HPDE6-E6E7 (cell line): Measurements from ENCODE around the gene STUM.
"Not testable (repeated sequence)": the region's sequence is repeated elsewhere in the genome, so short reads cannot be mapped to it uniquely, and the experiment has no call there.

Experiments used
- DNase-seq: peaks from one replicate; pipeline ENCODE4 v3.0.0; 2011; ENCODE audit warnings: missing footprints; ENCODE audit errors: extremely low spot score

Gene STUM

DNA sequence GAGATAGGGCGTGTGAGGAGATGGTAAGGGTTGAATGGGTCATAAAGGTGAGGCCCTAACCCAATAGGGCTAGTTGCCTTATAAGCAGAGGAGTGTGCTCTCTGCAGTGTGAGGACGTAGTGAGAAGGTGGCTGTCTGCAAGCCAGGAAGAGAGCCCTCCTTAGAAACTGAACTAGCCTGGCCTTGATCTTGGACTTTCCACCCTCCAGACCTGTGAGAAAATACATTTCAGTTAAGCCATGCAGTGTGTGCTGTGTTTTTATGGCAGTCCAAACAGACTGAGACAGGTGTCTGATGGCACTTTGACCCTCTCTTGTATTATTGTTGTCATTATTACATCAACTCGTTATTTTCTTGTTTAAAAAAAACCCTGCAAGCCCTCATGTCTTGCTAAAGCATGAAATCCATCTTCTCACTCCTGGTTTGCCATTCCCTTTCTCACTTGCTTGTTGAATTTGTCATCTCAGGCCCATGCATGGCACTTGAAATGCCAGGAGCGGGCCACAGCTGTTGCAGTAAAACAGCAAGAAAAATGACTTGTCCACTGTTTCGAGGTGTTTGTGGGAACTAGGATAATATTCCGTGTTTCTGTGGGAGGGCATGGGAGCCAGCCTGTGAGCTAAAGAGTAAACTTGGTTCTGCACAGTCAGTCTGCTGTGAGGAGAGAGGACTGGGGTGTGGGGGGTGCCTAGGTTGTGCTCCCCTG lies 78.6 kb downstream of the STUM start:
- no peak for DNase-seq

DNA sequence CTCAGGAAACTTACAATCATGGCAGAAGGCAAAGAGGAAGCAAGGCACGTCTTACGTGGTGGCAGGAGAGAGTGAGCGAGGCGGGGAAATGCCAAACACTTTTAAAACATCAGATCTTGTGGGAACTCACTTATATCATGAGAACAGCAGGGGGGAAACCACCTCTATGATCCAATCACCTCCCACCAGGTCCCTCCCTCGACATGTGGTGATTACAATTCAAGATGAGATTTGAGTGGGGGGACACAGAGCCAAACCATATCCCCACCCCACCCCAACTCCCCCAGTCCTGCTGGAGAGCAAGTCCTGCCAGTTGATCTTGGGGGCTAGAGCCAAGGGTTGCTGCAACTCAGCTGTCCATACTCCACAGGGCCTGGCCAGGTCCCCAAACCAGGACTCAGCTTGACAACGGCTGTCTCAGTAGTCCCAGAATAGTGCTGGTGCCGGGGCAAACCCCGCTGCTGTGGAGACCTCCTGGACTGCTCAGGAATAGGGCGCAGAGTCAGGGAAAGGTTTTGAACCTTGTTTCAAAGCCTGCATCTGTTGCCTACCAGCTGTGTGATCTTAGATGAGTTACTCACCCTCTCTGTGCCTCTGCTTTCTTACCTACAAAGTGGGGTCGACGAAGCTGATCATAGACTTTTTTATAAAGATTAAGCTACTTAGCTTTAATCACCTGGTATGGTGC lies 79.5 kb downstream of the STUM start:
- no peak for DNase-seq

DNA sequence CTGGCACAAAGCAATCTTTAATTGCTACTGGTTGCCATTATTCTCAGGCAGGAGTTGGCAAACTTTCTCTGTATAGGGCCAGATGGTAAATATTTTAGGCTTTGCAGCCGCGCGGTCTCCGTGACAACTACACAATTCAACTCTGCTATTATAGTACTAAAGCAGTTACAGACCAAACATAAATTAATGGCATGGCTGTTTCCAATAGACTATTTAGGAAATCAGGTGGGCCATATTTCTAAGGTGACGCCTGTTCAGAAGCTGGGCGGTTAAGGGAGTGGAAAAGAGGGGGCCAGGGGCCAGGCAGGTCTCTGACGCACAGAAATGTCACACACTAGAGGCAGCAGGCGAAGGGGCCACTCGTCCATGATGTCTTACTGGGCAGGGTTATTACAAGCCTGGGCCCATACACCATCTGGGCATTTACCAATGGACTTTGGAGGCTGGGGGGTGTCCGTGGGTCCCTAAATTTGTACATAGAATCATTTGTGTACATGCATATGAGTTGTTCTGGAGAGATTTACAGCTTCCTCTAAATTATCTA lies 80.1 kb downstream of the STUM start:
- DNase-seq: no peak

DNA sequence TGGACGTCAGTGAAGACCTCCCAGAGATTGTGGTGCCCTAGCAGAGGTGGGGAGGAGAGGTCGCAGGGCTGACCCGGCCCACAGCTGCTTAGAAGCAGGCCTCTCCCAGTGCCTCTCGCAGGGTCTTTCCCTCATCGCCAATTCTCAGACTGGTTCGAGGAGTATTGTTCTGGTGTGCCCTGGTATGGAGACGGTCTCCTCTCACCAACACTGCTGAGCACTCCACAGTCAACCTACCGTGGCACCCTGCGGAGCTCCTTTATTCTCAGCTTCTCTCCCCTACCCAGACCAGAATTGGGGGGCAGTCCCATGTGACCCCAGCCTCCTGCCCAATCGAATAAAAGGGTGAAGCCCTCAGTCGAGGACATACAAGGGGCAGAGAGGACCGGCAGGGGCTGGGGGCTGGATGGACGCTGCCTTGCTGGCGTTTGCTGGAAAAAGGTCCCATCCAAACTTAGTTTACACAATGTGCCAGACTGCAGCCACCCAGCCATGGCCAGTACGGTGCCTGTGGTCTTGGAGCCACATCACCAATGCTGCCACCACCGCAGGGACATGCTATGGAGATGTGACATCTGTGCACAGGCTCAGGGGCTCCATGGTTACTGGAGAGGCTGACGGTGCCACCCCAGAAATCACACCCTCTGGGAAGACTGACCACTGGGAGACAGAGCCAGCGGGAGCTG lies 80.8 kb downstream of the STUM start:
- no peak for DNase-seq

DNA sequence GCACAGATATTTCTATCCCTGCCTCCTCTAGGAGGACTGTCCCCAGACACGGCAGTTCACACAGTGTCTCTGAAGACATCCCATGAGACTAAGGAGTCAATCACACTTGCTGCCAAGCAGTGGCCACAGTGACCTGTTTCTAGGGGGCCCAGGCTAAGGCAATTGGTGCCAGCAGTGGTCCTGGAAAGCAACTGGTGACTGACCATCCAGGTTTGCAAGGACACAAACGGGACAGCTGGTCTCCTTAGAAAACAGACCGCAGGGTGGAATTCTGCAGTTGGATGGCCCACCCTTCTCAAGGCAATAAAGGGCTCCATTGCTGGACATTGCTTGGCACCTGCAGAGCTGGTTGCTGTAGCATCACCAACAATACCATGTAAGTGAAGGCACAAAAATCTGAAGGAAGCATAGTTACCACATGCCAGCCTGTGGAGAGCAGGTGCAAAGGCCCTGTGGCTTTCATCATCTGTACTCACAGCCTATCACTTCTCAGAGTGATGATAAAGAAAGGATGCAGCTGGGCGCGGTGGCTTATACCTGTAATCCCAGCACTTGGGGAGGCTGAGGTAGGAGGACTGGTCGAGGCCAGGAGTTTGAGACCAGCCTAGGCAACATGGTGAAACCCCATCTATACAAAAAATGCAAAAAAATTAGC lies 81.5 kb downstream of the STUM start:
- DNase-seq: no peak

DNA sequence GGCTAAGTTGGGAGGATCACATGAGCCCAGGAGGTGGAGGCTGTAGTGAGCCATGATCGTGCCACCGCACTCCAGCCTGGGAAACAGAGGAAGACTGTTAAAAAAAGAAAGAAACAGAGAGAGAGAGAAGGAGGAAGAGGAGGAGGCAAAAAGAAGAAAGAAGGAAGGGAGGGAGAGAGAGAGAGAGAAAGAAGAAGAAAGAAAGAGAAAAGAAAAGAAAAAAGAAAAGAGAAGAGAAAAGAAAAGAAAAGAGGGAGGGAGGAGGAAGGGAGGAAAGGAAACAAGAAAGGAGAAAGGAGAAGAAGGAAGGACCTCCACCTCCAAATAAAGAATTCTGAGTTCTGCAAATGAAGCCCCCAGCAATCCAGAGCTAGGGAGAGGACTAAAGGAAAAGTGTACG lies 82.0 kb downstream of the STUM start:
- no peak for DNase-seq

DNA sequence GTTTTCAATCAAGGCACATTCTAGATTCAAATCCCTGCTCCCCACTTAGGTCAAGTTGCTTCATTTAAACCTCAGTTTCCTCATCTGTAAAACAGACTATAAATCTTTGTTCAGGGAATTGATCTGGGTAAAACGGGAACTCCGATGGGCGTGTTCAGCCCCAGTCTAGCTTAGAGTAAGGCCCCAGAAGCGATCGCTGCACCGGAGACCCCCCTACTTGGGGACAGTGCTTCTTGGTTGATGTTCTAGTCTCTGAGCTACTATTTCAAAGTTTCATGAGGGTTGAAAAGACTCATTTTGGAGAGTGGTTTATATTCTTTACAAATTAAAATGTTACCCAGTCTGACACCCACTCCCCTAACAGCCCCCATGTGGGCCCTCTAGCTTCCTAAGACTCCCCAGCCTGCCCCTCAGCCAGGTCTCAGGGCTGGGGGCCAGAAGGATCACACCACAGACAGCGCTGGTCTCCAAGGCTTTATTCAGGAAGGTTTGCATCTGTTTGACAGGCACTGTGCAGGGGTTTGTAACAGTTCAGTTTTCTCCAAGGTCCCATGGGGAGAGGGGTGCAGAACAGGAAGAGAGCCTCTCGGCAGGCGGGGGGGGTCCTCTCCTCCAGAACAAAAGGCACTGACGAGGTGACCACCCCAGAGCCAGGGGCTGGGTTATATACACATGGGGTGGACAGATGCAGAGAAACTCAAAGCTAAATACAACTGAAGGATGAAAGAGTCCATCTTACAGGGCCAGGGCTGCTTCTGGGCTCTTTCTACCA lies 82.9 kb downstream of the STUM start:
- no peak for DNase-seq

DNA sequence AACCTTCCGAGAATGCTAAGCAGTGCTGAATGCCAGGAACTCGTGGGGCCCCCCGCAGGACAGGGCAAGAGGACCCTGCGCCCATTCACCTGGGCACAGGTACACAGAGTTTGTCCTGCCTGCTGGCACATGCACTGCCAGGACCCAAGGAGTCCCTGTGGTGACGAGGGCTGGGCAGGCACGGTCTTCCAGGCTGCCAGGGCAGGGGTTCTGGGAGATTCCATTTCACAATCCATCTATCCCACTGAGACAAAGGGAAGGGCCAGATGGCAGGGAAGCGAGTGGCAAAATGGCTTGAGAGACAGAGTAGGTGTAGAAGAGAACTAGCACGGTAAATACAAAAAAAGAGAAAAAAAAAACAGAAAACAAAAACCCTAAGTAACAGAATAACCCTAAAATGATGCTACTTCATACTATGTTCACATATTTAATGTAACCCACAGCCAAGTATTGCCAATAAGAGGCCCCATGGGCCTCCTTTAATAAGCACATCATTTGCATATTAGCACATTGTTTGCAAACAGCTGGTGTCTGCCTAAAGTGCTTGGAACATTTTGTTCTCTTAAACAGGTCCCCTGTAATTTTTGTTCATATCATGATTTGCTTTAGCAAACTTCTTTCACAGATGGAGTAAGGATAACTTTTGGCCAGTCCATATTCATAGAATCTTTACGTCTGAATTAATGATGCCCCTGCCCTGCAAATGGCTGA lies 83.8 kb downstream of the STUM start:
- no peak for DNase-seq

DNA sequence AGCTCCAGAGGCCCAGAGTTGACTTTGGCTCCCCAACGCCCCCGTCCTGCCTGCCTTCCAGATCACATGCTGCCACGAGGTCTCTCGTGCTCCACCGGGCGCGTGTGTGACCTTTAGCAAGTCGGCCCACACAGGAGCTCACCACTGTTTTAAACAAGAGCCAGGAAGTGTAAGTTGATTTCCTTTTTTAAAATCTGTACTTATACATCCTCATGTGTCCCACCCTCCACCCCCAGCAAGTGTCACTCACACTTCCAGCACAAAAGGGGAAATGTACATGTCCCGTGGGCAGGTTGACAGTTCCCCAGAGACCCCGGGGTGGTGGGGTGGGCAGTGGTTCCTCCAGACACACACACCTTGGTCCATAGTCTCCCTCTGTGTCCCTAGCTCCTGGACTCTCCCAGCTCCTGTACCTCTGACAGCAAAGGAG lies 84.4 kb downstream of the STUM start:
- DNase-seq: no peak

DNA sequence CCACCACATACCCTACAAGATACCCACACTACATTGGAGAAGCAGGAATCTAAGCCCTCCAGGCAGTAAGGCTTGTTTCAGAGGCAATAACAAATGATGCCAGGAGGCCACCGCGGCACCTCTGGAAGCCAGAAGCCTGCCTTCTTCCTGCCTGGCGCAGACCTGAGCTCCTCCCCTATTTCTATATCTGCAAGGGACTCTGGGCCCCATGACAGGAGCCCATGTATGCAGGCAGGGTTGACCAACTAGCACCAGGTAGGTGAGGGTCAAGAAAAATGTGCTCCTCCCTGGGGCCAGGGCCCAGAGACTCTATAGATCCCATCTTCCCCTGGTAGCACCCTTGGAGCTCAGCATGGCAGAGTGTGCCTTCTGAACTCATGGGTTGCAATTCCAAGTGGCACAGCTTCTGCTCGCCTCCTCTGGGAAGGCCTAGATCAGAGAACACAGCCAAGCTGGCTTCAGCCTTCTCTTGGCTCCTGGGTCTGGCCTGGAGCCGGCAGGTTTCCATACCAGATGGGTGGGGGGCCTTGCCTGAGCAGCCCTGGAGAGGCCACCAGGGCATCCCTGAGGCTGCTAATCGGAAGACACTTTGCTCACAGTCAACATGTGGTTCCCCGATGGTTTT lies 85.1 kb downstream of the STUM start:
- DNase-seq: no peak

DNA sequence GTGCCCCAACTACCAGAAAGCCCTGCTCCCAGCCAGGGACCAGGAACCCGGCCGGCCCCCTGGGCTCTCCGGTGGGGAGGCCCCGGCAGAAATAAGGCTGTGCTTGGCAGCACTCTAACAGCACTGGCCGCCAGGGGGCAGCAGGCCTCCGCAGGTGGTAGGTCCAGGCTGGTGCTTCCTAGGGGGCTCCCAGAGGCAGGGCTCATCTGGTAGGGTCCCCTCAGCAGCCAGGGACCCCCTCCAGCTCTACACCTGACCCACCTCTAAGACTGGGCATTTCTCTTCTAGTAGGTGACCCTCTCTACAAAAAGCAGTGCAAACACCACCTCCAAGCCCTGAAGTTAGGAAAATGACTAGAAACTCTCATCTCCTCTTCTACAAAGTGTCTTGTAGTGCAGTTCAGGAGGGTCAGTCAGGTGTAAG lies 85.6 kb downstream of the STUM start:
- DNase-seq: peak; percentile 62

DNA sequence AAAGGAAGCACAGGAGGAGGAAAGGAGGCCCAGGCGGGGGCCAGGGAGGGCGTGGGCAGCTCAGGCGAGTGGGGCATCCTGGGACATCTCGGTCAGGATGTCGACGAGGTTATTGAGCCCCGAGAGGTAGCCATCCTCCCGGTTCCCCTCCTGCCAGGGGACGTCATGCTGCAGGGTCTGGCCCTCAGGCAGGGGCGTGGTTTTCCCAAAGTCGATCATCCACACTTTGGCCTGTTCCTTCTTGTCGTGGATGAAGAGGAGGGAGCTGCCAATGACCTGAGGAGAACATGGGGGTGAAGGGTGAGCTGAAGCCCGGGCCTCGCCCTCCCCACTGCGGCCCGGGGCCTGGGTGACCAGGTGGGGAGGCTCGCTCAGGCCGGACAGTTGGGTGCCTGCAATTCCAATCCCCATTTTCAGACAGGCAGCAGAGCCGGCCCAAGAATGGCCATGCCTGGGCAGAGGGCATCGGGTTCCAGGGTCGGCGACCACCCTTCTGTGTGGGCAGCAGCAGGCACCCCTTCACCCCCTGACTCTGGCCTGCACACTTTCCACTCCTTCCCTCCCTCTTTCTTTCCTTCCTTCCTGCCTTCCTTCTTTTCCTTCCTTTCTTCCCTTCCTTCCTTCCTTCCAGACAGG lies 86.2 kb downstream of the STUM start:
- no peak for DNase-seq

DNA sequence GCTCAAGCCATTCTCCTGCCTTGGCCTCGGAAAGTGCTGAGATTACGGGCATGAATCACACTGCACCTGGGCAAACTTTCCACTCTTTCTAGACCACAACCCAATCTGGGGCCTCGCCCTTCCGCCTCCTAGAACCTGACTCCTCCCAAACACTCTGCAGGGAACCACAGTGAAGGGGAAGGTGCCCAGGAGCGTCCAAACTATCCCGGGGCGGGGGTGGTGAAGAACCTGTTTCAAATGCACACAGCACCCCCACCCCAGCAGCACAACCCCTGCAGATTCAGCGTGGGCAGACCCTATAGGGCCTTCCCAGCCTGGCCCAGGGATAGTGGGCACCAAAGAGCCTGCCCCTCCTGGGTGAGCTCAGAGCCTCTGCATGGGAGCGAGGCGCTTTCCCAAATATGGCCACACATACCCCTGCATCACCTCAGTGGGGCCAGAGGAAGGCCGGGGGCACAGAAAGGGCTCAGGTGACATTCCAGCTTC lies 86.9 kb downstream of the STUM start:
- no peak for DNase-seq

DNA sequence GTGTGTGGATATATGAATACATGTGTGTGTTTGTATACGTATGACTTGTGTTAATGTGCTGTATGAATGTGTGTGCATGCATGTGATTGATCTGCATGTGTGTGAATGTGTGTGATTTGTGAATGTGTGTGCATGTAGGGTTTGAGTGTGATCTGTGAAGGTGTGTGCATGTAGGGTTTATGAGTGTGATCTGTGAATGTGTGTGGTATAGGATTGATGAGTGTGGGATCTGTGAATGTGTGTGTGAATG lies 88.2 kb downstream of the STUM start:
- DNase-seq: no peak

DNA sequence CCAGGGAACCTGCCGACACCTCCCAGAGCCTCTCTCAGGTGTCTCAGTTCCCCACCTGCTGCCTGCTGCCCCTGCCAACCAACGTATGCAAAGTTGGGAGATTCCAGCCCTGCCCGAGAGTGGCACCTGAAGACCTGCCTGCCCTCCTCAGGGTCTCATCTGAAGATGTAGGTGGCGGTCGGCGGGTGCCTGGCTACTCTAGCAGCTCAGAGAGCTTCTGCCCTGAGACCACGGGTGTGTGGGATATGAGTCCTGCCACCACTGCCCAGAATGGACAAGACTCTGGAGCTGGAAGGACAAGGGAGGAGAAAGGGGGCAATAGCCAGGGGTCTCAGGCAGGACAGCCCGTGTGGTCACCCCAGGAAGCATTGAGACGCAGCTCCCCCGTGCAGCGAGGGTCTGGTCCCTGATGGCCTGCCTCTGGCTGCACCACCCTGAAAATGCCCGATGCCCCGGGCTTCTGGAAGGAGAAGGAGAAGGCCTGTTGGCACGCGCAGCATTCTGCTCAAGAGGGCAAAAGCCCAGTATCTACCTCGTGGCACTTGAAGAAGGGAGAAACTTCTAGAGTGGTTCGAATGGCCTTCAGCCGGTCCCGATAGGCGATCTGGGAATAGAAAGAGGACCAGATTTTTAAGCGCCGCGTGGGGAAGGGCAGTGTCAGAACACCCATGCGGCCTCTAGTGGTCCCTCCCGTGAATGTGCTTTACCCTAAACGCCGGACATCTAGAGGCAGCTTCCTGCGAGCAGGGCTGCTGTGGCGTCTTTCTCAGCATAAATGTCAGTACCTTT lies 88.8 kb downstream of the STUM start:
- DNase-seq: no peak

DNA sequence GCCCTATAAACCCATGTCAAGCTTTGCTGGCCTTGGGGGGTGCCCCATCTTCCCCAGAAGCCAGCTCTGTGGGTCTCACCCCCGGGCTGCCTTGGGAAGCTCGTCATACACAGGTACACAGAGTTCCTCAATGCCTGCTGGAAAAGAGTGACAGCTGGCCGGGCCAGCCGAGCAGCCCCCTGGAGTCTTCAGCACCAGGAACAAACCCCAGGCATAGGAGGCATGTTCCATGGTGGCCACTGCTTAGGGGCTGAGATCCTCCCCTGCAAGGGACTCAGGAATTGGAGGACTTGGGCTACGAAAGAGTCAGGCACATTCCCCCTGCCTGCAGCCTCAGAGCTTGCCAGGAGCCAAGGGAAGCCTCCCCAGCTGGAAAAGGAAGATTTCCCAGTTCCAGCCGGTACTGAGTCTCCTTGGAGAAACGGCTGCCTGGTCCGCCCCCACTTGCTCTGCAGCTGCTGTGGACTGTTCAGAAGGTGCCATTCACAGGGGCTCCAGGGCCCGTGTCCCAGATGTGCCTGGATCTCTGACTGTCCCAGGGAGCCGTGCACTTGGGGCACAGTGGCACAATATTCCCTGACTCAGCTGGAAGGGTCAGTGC lies 89.5 kb downstream of the STUM start:
- DNase-seq: no peak

DNA sequence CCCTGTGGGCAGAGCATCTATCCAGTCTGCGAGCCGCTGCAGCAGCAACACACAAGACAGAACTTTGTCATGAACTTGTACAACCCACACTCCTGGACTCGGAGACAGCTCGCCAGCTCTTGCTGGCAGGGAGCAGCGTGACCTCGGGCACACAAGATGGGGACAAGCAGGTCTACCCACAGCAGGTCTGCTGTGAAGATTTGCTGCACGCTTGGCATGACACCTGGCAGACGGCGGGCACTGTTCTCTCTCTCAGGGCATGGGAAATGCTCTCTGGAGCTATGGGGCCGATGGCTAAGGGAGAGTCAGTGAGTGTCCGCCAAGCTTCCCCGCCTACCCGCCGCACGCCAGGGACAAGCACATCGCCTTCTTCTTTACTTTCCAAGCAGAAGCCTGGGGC lies 90.0 kb downstream of the STUM start:
- no peak for DNase-seq

DNA sequence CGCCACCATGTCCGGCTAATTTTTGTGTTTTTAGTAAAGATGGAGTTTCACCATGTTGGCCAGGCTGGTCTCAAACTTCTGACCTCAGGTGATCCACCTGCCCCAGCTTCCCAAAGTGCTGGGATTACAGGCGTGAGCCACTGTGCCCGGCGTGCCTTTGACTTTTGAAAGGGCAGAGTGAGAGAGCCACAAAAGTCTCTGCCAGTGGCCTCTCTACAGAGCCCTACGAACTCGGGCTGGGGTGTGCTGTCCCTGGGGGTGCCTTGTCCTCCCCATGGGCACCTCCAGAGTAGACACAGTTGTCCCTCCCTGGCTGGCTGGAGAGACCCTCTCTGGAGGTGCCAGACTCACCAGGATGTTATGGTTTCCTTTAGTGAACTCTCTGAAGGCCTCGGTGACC lies 90.6 kb downstream of the STUM start:
- not testable (repeated sequence) for DNase-seq

DNA sequence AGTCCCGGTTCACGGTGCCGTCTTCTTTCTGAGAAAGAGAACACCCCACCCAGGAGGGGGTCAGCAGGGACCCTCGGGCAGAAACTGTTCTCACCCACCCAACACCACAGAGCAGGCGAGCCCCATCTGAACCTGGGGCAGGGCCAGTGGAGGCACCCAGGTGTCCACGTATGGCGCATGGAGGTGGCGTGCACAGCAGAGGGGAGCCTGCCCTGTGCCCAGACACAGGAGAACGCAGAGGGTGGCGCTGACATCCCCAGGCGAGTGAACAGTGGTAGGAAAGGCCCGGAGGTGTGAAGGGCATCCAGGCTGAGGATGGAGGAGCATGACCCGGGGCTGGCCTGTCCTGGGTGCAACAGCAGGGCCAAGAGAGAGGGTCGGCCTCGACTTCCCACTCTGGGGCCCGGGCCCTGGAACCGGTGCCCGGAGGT lies 91.1 kb downstream of the STUM start:
- no peak for DNase-seq
